Measurements from ENCODE around the gene AGAP1.

- no peak for TF ChIP-seq CTCF (IDR thresholded peaks at IDR 0.05)
- TF ChIP-seq POLR2A (IDR thresholded peaks at IDR 0.05): no peak
Observed at GRCh38 chr2:235870515-235870914, 376.7 kb downstream of the AGAP1 start.

All from uterus (tissue), 2 donors.